Esophagus squamous epithelium (tissue), 5 donors: ENCODE data around the gene ZNF784. TPM values are rescaled to one million over a fixed set of nuclear protein-coding genes. Genes with fewer than 3 reads are reported as not detected.

Experiments used
- DNase-seq: peaks from one replicate; lab custom pipeline; 2025; lab: John Stamatoyannopoulos, UW
- H3K27ac ChIP-seq, 4 donors: fragments of 200-600 bp; sonication (generic); one replicate each; pipeline ENCODE4 v1.5.1; 2016 to 2019; ENCODE audit warnings: mild to moderate bottlenecking in 1 of 4
- H3K27me3 ChIP-seq, 4 donors: fragments of 200-600 bp; sonication (generic); 1 replicate in 3 of 4; 2 replicates in 1 of 4; pipeline versions ENCODE4 v1.5.1 to v1.6.0; 2017 to 2021; ENCODE audit warnings: antibody characterized with exemption in 1 of 4
- H3K36me3 ChIP-seq, 3 donors: fragments of 200-600 bp; sonication (generic); one replicate each; pipeline ENCODE4 v1.5.1; 2016 to 2019
- H3K4me1 ChIP-seq, 3 donors: fragments of 200-600 bp; sonication (generic); one replicate each; pipeline ENCODE4 v1.5.1; 2017 to 2019
- H3K4me3 ChIP-seq, 4 donors: fragments of 200-600 bp; sonication (generic); 1 replicate in 3 of 4; 2 replicates in 1 of 4; pipeline ENCODE4 v1.5.1; 2016 to 2019; ENCODE audit warnings: mild to moderate bottlenecking in 2 of 4, moderate library complexity in 1 of 4
- H3K9me3 ChIP-seq, 3 donors: fragments of 200-600 bp; sonication (generic); one replicate each; pipeline ENCODE4 v1.5.1; 2016 to 2019
- POLR2A ChIP-seq, 4 donors: fragments of 450-650 bp; IDR thresholded peaks; one replicate each; pipeline ENCODE4 v1.6.1; 2017; ENCODE audit warnings: antibody characterized with exemption in 4 of 4, mild to moderate bottlenecking in 4 of 4, moderate library complexity in 3 of 4
- WGBS, 2 donors: methylation state at CpG; one replicate each; pipeline ENCODE4 v1.1.5; 2018; 5-methylcytosine and 5-hydroxymethylcytosine counted together
- intact Hi-C: fragments of 100-400 bp; cut with DNase I; formaldehyde crosslinking; loops from one replicate; pipeline ENCODE4 v1.15.0; 2022
- total RNA-seq, 4 donors: library from RNA; depleted of rRNA; stranded (reverse); fragments of >200 nt; gene quantifications; one replicate each; pipeline ENCODE4 v1.1.0, GENCODE V29; 2016
- TF ChIP-seq, protein P1 (sequence below), 6 experiments: fragments of 450-650 bp in 4 of 6; fragments of 200-600 bp in 2 of 6; sonication (generic) in 2 of 6; IDR thresholded peaks; one replicate each; pipeline ENCODE4 v1.5.1; 2016 to 2019; ENCODE audit warnings: antibody characterized with exemption in 6 of 6, mild to moderate bottlenecking in 4 of 6, moderate library complexity in 4 of 6
- donor health status: DM: yes; HTN: yes; CAD: no.

Gene ZNF784
- total RNA-seq, 4 donors from 2014 or later: 2.9 to 6.9 (median 4.4) TPM

DNA sequence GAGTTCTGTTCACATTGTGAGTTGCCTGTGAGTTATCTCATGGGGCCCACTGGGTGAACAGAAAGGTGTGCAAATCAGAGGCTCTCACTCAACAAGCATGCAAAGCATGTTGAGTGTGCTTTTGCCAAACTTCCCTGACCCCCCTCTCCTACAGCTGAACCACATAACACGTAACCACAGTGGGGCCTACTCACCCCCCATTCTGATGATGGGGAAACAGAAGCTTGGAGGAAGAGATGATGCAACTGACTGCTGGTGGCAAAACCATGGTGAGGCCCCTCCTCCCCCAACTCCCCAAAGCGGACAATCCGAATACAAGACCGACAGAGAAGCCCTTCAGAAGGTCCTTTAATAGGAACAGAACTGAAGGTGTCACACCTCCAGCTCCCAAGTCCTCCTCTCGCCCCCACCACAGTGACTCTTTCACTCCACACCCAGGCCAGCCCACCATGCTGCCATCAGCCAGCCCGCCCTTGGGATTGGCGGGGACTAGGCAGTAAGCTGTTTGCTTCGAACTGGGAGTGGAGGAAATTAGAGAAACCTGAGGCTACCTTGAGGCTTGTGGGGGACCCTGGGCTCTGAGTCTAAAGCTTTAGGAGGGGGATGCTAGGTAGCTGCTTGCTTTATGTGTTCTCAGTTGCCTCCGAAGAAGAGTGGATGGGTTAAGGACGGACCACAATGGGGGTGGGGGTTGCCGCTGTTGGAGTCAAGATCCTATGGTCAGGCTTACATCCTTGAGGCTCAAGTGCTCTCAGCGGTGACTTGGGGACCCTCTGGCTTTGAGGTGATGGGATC lies 3.8 kb downstream of the ZNF784 start:
- DNase-seq: no peak
- TF ChIP-seq, protein P1, sequence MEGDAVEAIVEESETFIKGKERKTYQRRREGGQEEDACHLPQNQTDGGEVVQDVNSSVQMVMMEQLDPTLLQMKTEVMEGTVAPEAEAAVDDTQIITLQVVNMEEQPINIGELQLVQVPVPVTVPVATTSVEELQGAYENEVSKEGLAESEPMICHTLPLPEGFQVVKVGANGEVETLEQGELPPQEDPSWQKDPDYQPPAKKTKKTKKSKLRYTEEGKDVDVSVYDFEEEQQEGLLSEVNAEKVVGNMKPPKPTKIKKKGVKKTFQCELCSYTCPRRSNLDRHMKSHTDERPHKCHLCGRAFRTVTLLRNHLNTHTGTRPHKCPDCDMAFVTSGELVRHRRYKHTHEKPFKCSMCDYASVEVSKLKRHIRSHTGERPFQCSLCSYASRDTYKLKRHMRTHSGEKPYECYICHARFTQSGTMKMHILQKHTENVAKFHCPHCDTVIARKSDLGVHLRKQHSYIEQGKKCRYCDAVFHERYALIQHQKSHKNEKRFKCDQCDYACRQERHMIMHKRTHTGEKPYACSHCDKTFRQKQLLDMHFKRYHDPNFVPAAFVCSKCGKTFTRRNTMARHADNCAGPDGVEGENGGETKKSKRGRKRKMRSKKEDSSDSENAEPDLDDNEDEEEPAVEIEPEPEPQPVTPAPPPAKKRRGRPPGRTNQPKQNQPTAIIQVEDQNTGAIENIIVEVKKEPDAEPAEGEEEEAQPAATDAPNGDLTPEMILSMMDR (IDR thresholded peaks at IDR 0.05): no peak
- no peak for TF ChIP-seq POLR2A (IDR thresholded peaks at IDR 0.05)
- H3K4me3 ChIP-seq: no peak overlapping the region
- WGBS, 2 donors: 84 to 97% methylated on average over 4 to 11 of the region's 12 CpGs
- H3K27me3 ChIP-seq: no peaks in the 10 kb centered on the region
- intact Hi-C loops: no loop called here
- peaks cover 2 to 38% (median 9%) of the 10 kb centered on the region in 3 donors for H3K4me1 ChIP-seq
- peak overlapping the region in 1 of 4 donors; percentile 28 for H3K27ac ChIP-seq
- no peaks in the 10 kb centered on the region for H3K9me3 ChIP-seq
- peaks cover 14 to 47% (median 15%) of the 10 kb centered on the region in 3 donors for H3K36me3 ChIP-seq

- Histone ChIP-seq H3K27ac (peak overlapping the region in 3 of 4 donors; percentile 5 to 39 (median 10)), H3K4me1 (peaks cover 2 to 30% (median 4%) of the 10 kb centered on the region in 3 donors), H3K9me3 (no peaks in the 10 kb centered on the region), H3K36me3 (peaks cover 14 to 60% (median 26%) of the 10 kb centered on the region in 3 donors), H3K27me3 (no peaks in the 10 kb centered on the region), H3K4me3 (no peak overlapping the region)
- TF ChIP-seq, protein P1 (IDR thresholded peaks at IDR 0.05): no peak
- no peak for TF ChIP-seq POLR2A (IDR thresholded peaks at IDR 0.05)
- intact Hi-C loops: no loop called here
- no peak for DNase-seq
- WGBS, 2 donors: 74 to 79% methylated on average over 3 of the region's 3 CpGs
These were observed 5.1 kb downstream of the ZNF784 start for GRCh38 chr19:55619286-55619685.

DNA sequence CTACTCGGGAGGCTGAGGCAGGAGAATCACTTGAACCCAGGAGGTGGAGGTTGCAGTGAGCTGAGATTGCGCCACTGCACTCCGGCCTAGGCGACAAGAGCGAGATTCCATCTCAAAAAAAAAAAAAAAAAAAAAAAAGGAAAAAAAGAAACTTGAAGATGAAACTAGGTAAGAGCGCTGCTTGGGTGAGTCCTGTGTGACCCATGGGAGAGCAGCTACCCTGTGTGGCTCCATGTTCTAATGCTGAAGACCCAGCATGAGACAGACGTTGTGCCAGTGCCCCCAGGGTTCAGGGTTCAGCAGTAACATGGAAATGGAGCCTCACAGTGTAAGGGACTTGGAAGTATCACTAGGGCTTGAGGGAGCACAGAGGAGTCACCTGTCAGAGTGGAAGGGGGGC lies 5.9 kb downstream of the ZNF784 start:
- no peak for TF ChIP-seq POLR2A (IDR thresholded peaks at IDR 0.05)
- TF ChIP-seq, protein P1 (IDR thresholded peaks at IDR 0.05): no peak
- DNase-seq: no peak
- H3K9me3 ChIP-seq: no peaks in the 10 kb centered on the region
- intact Hi-C loops: no loop called here
- no peaks in the 10 kb centered on the region for H3K27me3 ChIP-seq
- peak overlapping the region in 2 of 4 donors; percentile 5 to 55 for H3K27ac ChIP-seq
- H3K4me1 ChIP-seq: peaks cover 2 to 23% (median 4%) of the 10 kb centered on the region in 3 donors
- no peak overlapping the region for H3K4me3 ChIP-seq
- peaks cover 14 to 69% (median 26%) of the 10 kb centered on the region in 3 donors for H3K36me3 ChIP-seq
- WGBS, 2 donors: 73 to 84% methylated on average over 7 of the region's 7 CpGs

DNA sequence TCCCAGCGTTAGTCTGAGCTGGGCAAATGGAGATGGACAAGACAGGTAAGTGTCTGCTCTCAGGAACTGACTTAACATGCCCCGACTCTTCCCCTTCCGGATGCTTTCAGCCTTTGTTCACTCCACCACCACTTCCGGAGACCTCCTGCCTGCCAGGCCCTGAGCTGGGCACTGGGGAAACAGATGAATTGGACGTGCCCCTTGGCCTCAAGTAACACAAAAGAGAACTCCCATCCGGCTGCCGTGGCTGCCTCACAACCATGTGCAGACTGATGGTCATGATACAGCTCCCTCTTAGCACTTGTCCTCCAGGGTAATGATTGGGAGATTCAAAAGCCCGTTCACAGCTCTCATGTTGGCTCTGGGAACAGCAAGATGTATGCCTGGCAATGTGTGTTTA lies 6.9 kb downstream of the ZNF784 start:
- intact Hi-C loops: no loop called here

More for the DNA sequence above, 6.9 kb downstream of the ZNF784 start:
- Histone ChIP-seq H3K4me1 (peaks cover 2 to 19% (median 4%) of the 10 kb centered on the region in 3 donors), H3K27me3 (no peaks in the 10 kb centered on the region), H3K9me3 (no peaks in the 10 kb centered on the region), H3K27ac (peak overlapping the region in 1 of 4 donors; percentile 27), H3K4me3 (no peak overlapping the region), H3K36me3 (peaks cover 14 to 68% (median 26%) of the 10 kb centered on the region in 3 donors)
- WGBS, 2 donors: 70 to 94% methylated on average over 6 to 7 of the region's 8 CpGs
- TF ChIP-seq POLR2A (IDR thresholded peaks at IDR 0.05): no peak
- TF ChIP-seq, protein P1 (IDR thresholded peaks at IDR 0.05): no peak
- no peak for DNase-seq
